Nephron progenitor cell (in vitro differentiated cells): Measurements from ENCODE around the gene NAP1L4.
A peak's percentile ranks its signal among the peaks of the same experiment; 100 is the strongest.

Experiments
- DNase-seq: peaks from one replicate; pipeline ENCODE4 v3.0.0; 2021
- H3K27ac Mint-ChIP-seq: 2 replicates; pipeline ENCODE4 v1.8.0; 2021; ENCODE audit warnings: mild to moderate bottlenecking, moderate library complexity, mixed read lengths
- H3K27me3 Mint-ChIP-seq: 2 replicates; pipeline ENCODE4 v1.8.0; 2021; ENCODE audit warnings: mild to moderate bottlenecking, low read depth, mixed read lengths; ENCODE audit not compliant: poor library complexity
- H3K36me3 Mint-ChIP-seq: 2 replicates; pipeline ENCODE4 v1.8.0; 2021; ENCODE audit warnings: low read depth, mixed read lengths
- H3K4me1 Mint-ChIP-seq: 2 replicates; pipeline ENCODE4 v1.8.0; 2021; ENCODE audit warnings: mixed read lengths
- H3K4me3 Mint-ChIP-seq: 2 replicates; pipeline ENCODE4 v1.8.0; 2021; ENCODE audit warnings: mild to moderate bottlenecking, moderate library complexity, mixed read lengths
- H3K9me3 Mint-ChIP-seq: 2 replicates; pipeline ENCODE4 v1.8.0; 2021; ENCODE audit warnings: mild to moderate bottlenecking, moderate library complexity, mixed read lengths
- CTCF ChIP-seq: fragments of 200-600 bp; sonication (generic); IDR thresholded peaks from 2 replicates; pipeline ENCODE4 v1.5.0; 2021; ENCODE audit warnings: antibody characterized with exemption

Gene NAP1L4

GRCh38 chr11:2927851-2928604, 64.1 kb downstream of the NAP1L4 start:
- Mint-ChIP-seq H3K27me3 (peaks cover 53% of the 10 kb centered on the region), H3K27ac (no peak overlapping the region), H3K4me3 (peak overlapping the region; percentile 81), H3K36me3 (no peaks in the 10 kb centered on the region), H3K4me1 (peaks cover 13% of the 10 kb centered on the region), H3K9me3 (no peaks in the 10 kb centered on the region)
- DNase-seq: no peak
- TF ChIP-seq CTCF: no peak

GRCh38 chr11:2927121-2927800, 64.9 kb downstream of the NAP1L4 start:
- H3K27me3 Mint-ChIP-seq: peaks cover 53% of the 10 kb centered on the region
- H3K4me3 Mint-ChIP-seq: no peak overlapping the region
- H3K36me3 Mint-ChIP-seq: no peaks in the 10 kb centered on the region
- H3K9me3 Mint-ChIP-seq: no peaks in the 10 kb centered on the region
- TF ChIP-seq CTCF: no peak
- H3K4me1 Mint-ChIP-seq: peaks cover 13% of the 10 kb centered on the region
- no peak for DNase-seq
- H3K27ac Mint-ChIP-seq: no peak overlapping the region

GRCh38 chr11:2926611-2927051, 65.5 kb downstream of the NAP1L4 start:
- Mint-ChIP-seq H3K4me1 (peaks cover 13% of the 10 kb centered on the region), H3K27me3 (peaks cover 53% of the 10 kb centered on the region), H3K27ac (no peak overlapping the region), H3K4me3 (no peak overlapping the region), H3K9me3 (no peaks in the 10 kb centered on the region), H3K36me3 (no peaks in the 10 kb centered on the region)
- no peak for TF ChIP-seq CTCF
- DNase-seq: peak; percentile 2

- H3K9me3 Mint-ChIP-seq: no peaks in the 10 kb centered on the region
- H3K27ac Mint-ChIP-seq: peak overlapping the region; percentile 36
- H3K4me1 Mint-ChIP-seq: peaks cover 8% of the 10 kb centered on the region
Measured at GRCh38 chr11:2924821-2925675, 67.1 kb downstream of the NAP1L4 start.

GRCh38 chr11:2924381-2924780, 67.7 kb downstream of the NAP1L4 start:
- H3K9me3 Mint-ChIP-seq: no peaks in the 10 kb centered on the region
- H3K4me1 Mint-ChIP-seq: peaks cover 8% of the 10 kb centered on the region
- no peak for TF ChIP-seq CTCF
- no peak overlapping the region for H3K27ac Mint-ChIP-seq
- peaks cover 39% of the 10 kb centered on the region for H3K27me3 Mint-ChIP-seq
- H3K36me3 Mint-ChIP-seq: no peaks in the 10 kb centered on the region
- DNase-seq: no peak
- no peak overlapping the region for H3K4me3 Mint-ChIP-seq

More at GRCh38 chr11:2924821-2925675, 67.1 kb downstream of the NAP1L4 start:
- Mint-ChIP-seq H3K36me3 (no peaks in the 10 kb centered on the region), H3K27me3 (peaks cover 43% of the 10 kb centered on the region), H3K4me3 (no peak overlapping the region)
- DNase-seq: no peak
- TF ChIP-seq CTCF: no peak
